SU-DHL-6 (cell line): ENCODE results near the gene ADAMTS12.

Experiments used
- H2AFZ ChIP-seq: fragments of 200-600 bp; sonication (generic); 2 replicates; pipeline ENCODE4 v1.6.1; 2014; ENCODE audit warnings: low read depth, mild to moderate bottlenecking, moderate library complexity, mixed read lengths, antibody characterized with exemption, low read length; ENCODE audit not compliant: severe bottlenecking
- H3F3A ChIP-seq: fragments of 200-600 bp; shearing (Covaris generic); 2 replicates; pipeline ENCODE4 v1.6.0; 2016; ENCODE audit warnings: antibody characterized with exemption, mild to moderate bottlenecking; ENCODE audit not compliant: insufficient read depth
- H3K27ac ChIP-seq: fragments of 200-600 bp; sonication (generic); 2 replicates; pipeline ENCODE4 v1.5.1; 2016; ENCODE audit warnings: low read depth, mild to moderate bottlenecking, low read length, moderate library complexity, mixed read lengths
- H3K27me3 ChIP-seq: fragments of 200-600 bp; sonication (generic), shearing (Covaris generic); 2 replicates; pipeline ENCODE4 v1.6.0; 2014; ENCODE audit warnings: mild to moderate bottlenecking, low read length
- H3K36me3 ChIP-seq: fragments of 200-600 bp; sonication (generic); 2 replicates; pipeline ENCODE4 v1.6.1; 2014; ENCODE audit warnings: mild to moderate bottlenecking, low read length, mixed read lengths
- H3K4me2 ChIP-seq: fragments of 300-600, 200-600 bp; shearing (Covaris generic), sonication (generic); 2 replicates; pipeline ENCODE4 v1.6.0; 2014; ENCODE audit warnings: low read length, low read depth, mild to moderate bottlenecking; ENCODE audit not compliant: poor library complexity, severe bottlenecking
- H3K4me3 ChIP-seq: fragments of 200-600 bp; sonication (generic); 2 replicates; pipeline ENCODE4 v1.5.1; 2014; ENCODE audit warnings: antibody characterized with exemption, low read length, mild to moderate bottlenecking, mixed read lengths; ENCODE audit not compliant: insufficient read depth, poor library complexity, severe bottlenecking
- H3K79me2 ChIP-seq: fragments of 200-600 bp; sonication (generic); 2 replicates; pipeline ENCODE4 v1.6.1; 2014; ENCODE audit warnings: mild to moderate bottlenecking, low read length, moderate library complexity; ENCODE audit not compliant: insufficient read depth
- H3K9ac ChIP-seq: fragments of 200-600 bp; sonication (generic); 2 replicates; pipeline ENCODE4 v1.7.0; 2014; ENCODE audit warnings: mild to moderate bottlenecking, low read length
- H3K9me2 ChIP-seq: fragments of 200-600 bp; sonication (generic); replicated peaks from 2 replicates; pipeline ENCODE4 v1.6.1; 2014; ENCODE audit warnings: low read length; ENCODE audit not compliant: insufficient read depth
- H3K9me3 ChIP-seq: fragments of 200-600 bp; sonication (generic); 2 replicates; pipeline ENCODE4 v1.6.1; 2014; ENCODE audit warnings: low read length, mixed read lengths; ENCODE audit not compliant: insufficient read depth
- H4K20me1 ChIP-seq: fragments of 200-600 bp; sonication (generic); 2 replicates; pipeline ENCODE4 v1.6.1; 2014; ENCODE audit warnings: low read depth, mild to moderate bottlenecking, antibody characterized with exemption, low read length, moderate library complexity, mixed read lengths
- EZH2phosphoT487 ChIP-seq: fragments of 200-600 bp; sonication (generic), shearing (Covaris generic); conservative IDR thresholded peaks from 2 replicates; pipeline ENCODE4 v1.6.1; 2018; ENCODE audit warnings: mild to moderate bottlenecking, antibody characterized with exemption, low read length, moderate library complexity, mixed read lengths
- TF ChIP-seq, protein P1 (sequence below): fragments of 200-600 bp; sonication (generic); IDR thresholded peaks from one replicate; pipeline ENCODE4 v1.5.1; 2017; ENCODE audit warnings: antibody characterized with exemption, mild to moderate bottlenecking, low read length, moderate library complexity; ENCODE audit not compliant: insufficient read depth, poor library complexity, severe bottlenecking

Gene ADAMTS12

DNA sequence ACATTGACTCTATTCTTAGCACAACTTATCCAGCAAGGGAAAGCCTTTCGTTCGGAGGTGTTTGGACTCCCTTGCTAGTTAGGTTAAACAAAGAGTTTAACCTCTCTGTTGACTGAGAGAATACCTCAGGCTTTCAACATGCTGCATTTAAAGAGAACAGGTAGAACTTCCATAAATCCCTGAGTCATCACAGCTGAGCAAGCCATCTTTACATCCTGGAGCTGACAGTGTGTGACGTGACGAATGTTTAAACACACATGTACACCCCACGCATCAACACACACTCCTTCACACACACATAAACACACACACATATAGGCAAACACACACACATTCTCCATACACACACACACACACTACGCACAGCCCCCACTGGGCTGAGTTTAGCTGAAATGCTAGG lies 152.8 kb downstream of the ADAMTS12 start:
- Histone ChIP-seq H3K4me3 (no peak overlapping the region), H3K4me2 (no peak overlapping the region), H3K27ac (no peak overlapping the region), H3K9me3 (no peaks in the 10 kb centered on the region), H3K27me3 (no peaks in the 10 kb centered on the region), H3K36me3 (no peaks in the 10 kb centered on the region), H3F3A (no peaks in the 10 kb centered on the region), H4K20me1 (no peaks in the 10 kb centered on the region), H3K9me2 (no peaks in the 10 kb centered on the region), H3K9ac (no peak overlapping the region), H2AFZ (no peak overlapping the region), H3K79me2 (no peaks in the 10 kb centered on the region)
- TF ChIP-seq, protein P1, sequence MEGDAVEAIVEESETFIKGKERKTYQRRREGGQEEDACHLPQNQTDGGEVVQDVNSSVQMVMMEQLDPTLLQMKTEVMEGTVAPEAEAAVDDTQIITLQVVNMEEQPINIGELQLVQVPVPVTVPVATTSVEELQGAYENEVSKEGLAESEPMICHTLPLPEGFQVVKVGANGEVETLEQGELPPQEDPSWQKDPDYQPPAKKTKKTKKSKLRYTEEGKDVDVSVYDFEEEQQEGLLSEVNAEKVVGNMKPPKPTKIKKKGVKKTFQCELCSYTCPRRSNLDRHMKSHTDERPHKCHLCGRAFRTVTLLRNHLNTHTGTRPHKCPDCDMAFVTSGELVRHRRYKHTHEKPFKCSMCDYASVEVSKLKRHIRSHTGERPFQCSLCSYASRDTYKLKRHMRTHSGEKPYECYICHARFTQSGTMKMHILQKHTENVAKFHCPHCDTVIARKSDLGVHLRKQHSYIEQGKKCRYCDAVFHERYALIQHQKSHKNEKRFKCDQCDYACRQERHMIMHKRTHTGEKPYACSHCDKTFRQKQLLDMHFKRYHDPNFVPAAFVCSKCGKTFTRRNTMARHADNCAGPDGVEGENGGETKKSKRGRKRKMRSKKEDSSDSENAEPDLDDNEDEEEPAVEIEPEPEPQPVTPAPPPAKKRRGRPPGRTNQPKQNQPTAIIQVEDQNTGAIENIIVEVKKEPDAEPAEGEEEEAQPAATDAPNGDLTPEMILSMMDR = no peak
- TF ChIP-seq EZH2phosphoT487 = no peak

GRCh38 chr5:33738097-33738496 lies 153.7 kb downstream of the ADAMTS12 start:
- no peak overlapping the region for H3K4me3 ChIP-seq
- no peaks in the 10 kb centered on the region for H4K20me1 ChIP-seq
- no peak overlapping the region for H3K27ac ChIP-seq
- H3K9me3 ChIP-seq = no peaks in the 10 kb centered on the region
- H3F3A ChIP-seq = no peaks in the 10 kb centered on the region
- H3K9me2 ChIP-seq = no peaks in the 10 kb centered on the region
- no peak overlapping the region for H2AFZ ChIP-seq
- no peak overlapping the region for H3K9ac ChIP-seq
- no peaks in the 10 kb centered on the region for H3K27me3 ChIP-seq
- H3K4me2 ChIP-seq = no peak overlapping the region
- H3K79me2 ChIP-seq = no peaks in the 10 kb centered on the region
- no peaks in the 10 kb centered on the region for H3K36me3 ChIP-seq
- no peak for TF ChIP-seq EZH2phosphoT487
- TF ChIP-seq, protein P1 = no peak

- H3K27ac ChIP-seq = no peak overlapping the region
Measured at GRCh38 chr5:33737697-33738096, 154.1 kb downstream of the ADAMTS12 start.

More at GRCh38 chr5:33737697-33738096, 154.1 kb downstream of the ADAMTS12 start:
- no peaks in the 10 kb centered on the region for H3K79me2 ChIP-seq
- H3K4me2 ChIP-seq = no peak overlapping the region
- no peak for TF ChIP-seq EZH2phosphoT487
- TF ChIP-seq, protein P1 = no peak
- no peaks in the 10 kb centered on the region for H3F3A ChIP-seq
- H3K9ac ChIP-seq = no peak overlapping the region
- no peaks in the 10 kb centered on the region for H3K9me2 ChIP-seq
- no peaks in the 10 kb centered on the region for H3K27me3 ChIP-seq
- H2AFZ ChIP-seq = no peak overlapping the region
- no peaks in the 10 kb centered on the region for H4K20me1 ChIP-seq
- no peaks in the 10 kb centered on the region for H3K9me3 ChIP-seq
- H3K36me3 ChIP-seq = no peaks in the 10 kb centered on the region
- no peak overlapping the region for H3K4me3 ChIP-seq
